Fibroblast of lung (primary cell): ENCODE measurements around the gene GPR65.

Experiments used
- EZH2 ChIP-seq: IDR thresholded peaks from 2 replicates; pipeline ENCODE4 v1.5.1; 2012; ENCODE audit warnings: low read length, control low read depth, mild to moderate bottlenecking; ENCODE audit errors: missing control alignments
- TF ChIP-seq, protein P1 (sequence below), 2 donors: IDR thresholded peaks in 1 of 2; conservative IDR thresholded peaks in 1 of 2; 1 replicate in 1 of 2; 2 replicates in 1 of 2; pipeline ENCODE4 v1.5.1; 2011 to 2012; ENCODE audit warnings: low read length in 2 of 2, control low read depth in 1 of 2, inconsistent platforms in 1 of 2, low read depth in 1 of 2, mild to moderate bottlenecking in 1 of 2

DNA sequence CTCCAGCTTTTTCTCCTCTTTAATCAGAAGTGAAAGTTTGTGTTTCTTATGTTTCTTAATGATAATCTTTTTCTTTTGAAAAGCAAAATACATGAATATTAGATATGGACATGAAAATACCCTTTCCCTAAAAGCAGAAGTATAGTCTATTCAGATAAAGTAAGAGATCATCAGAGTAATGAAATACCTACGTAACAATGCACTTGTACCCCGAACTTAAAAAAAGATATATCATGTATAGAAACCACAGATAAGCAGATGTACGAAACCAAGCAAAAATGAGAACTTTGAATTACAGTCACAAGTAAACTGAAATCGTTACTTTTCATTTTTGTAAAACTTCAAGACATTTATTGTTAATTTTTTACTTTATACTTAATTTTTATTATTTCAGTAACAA is 1.5 kb upstream of the GPR65 start:
- TF ChIP-seq, protein P1, sequence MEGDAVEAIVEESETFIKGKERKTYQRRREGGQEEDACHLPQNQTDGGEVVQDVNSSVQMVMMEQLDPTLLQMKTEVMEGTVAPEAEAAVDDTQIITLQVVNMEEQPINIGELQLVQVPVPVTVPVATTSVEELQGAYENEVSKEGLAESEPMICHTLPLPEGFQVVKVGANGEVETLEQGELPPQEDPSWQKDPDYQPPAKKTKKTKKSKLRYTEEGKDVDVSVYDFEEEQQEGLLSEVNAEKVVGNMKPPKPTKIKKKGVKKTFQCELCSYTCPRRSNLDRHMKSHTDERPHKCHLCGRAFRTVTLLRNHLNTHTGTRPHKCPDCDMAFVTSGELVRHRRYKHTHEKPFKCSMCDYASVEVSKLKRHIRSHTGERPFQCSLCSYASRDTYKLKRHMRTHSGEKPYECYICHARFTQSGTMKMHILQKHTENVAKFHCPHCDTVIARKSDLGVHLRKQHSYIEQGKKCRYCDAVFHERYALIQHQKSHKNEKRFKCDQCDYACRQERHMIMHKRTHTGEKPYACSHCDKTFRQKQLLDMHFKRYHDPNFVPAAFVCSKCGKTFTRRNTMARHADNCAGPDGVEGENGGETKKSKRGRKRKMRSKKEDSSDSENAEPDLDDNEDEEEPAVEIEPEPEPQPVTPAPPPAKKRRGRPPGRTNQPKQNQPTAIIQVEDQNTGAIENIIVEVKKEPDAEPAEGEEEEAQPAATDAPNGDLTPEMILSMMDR (conservative IDR thresholded peaks at IDR 0.05 in 1 of 2, IDR thresholded peaks at IDR 0.05 in 1 of 2; ENCODE audit: low read depth in 1 of 2, low read length in 2 of 2) = no peak
- no peak for TF ChIP-seq EZH2
